HG03095 (cell line): ENCODE measurements around the gene CLIP4.
"Not testable (repeated sequence)": the region's sequence is repeated elsewhere in the genome, so short reads cannot be mapped to it uniquely, and the experiment has no call there.

Experiments used
- ATAC-seq: cut with Tn5 transposase; IDR thresholded peaks from one replicate; pipeline ENCODE4 v1.9.1; 2021; ENCODE audit warnings: moderate library complexity; ENCODE audit not compliant: unreplicated experiment

CLIP4 gene

GRCh38 chr2:29100564-29100963 lies 14.7 kb upstream of the CLIP4 start:
- ATAC-seq: no peak

- no peak for ATAC-seq
Observed at GRCh38 chr2:29104688-29105087, 10.5 kb upstream of the CLIP4 start.

- no peak for ATAC-seq
Observed at GRCh38 chr2:29105375-29105774, 9.8 kb upstream of the CLIP4 start.

- no peak for ATAC-seq
Observed at GRCh38 chr2:29106256-29106655, 9.0 kb upstream of the CLIP4 start.

GRCh38 chr2:29106980-29107388 lies 8.2 kb upstream of the CLIP4 start:
- ATAC-seq: no peak

GRCh38 chr2:29107547-29107946 lies 7.7 kb upstream of the CLIP4 start:
- ATAC-seq: not testable (repeated sequence)

GRCh38 chr2:29108225-29108624 lies 7.0 kb upstream of the CLIP4 start:
- ATAC-seq: no peak

GRCh38 chr2:29109246-29109645 lies 6.0 kb upstream of the CLIP4 start:
- ATAC-seq: no peak

GRCh38 chr2:29110916-29111535 lies 4.2 kb upstream of the CLIP4 start:
- peak; percentile 44 for ATAC-seq

- ATAC-seq: no peak
Observed at GRCh38 chr2:29112379-29112778, 2.8 kb upstream of the CLIP4 start.

GRCh38 chr2:29113027-29113686 lies 2.1 kb upstream of the CLIP4 start:
- ATAC-seq: no peak

- no peak for ATAC-seq
Observed at GRCh38 chr2:29113891-29114321, 1.3 kb upstream of the CLIP4 start.

- ATAC-seq: no peak
Observed at GRCh38 chr2:29114586-29114945, 649 bp upstream of the CLIP4 start.

GRCh38 chr2:29115797-29116781 lies 874 bp downstream of the CLIP4 start:
- peak; percentile 34 for ATAC-seq

GRCh38 chr2:29117636-29118303 lies 2.6 kb downstream of the CLIP4 start:
- ATAC-seq: no peak

GRCh38 chr2:29119211-29119610 lies 4.0 kb downstream of the CLIP4 start:
- no peak for ATAC-seq

- no peak for ATAC-seq
Observed at GRCh38 chr2:29120846-29121245, 5.6 kb downstream of the CLIP4 start.

GRCh38 chr2:29123617-29124349 lies 8.6 kb downstream of the CLIP4 start:
- no peak for ATAC-seq

- ATAC-seq: no peak
Observed at GRCh38 chr2:29124504-29124903, 9.3 kb downstream of the CLIP4 start.

- ATAC-seq: no peak
Observed at GRCh38 chr2:29129586-29130281, 14.5 kb downstream of the CLIP4 start.
